EH (cell line): ENCODE measurements around the gene SPINK6.

Experiments
- DNase-seq: peaks from one replicate; pipeline ENCODE4 v3.0.0-alpha.2; 2015; ENCODE audit warnings: low read depth

SPINK6 gene

GRCh38 chr5:148202531-148203203 is at the start of gene SPINK6:
SPINK6 (plus strand) TSS chr5:148203042; CDS start chr5:148203097, 55 bp downstream.
- DNase-seq, result no peak

GRCh38 chr5:148156609-148157008 is 46.2 kb upstream of the SPINK6 start:
- DNase-seq, result no peak

GRCh38 chr5:148162038-148162437 is 40.8 kb upstream of the SPINK6 start:
- DNase-seq, result no peak

- no peak for DNase-seq
Measured at GRCh38 chr5:148163345-148163744, 39.5 kb upstream of the SPINK6 start.

GRCh38 chr5:148166550-148167283 is 36.1 kb upstream of the SPINK6 start:
- DNase-seq, result no peak

- no peak for DNase-seq
Measured at GRCh38 chr5:148168246-148168645, 34.6 kb upstream of the SPINK6 start, which contains the start of gene SPINK14. SPINK14 (plus strand) TSS chr5:148168546; CDS start chr5:148169733, 1,187 bp downstream.

GRCh38 chr5:148172377-148172776 is 30.5 kb upstream of the SPINK6 start:
- DNase-seq, result no peak

GRCh38 chr5:148176480-148176879 is 26.4 kb upstream of the SPINK6 start:
- DNase-seq, result no peak

- no peak for DNase-seq
Measured at GRCh38 chr5:148177207-148177606, 25.6 kb upstream of the SPINK6 start.

- DNase-seq, result peak; percentile 58
Measured at GRCh38 chr5:148179234-148179824, 23.5 kb upstream of the SPINK6 start.

GRCh38 chr5:148186248-148187003 is 16.4 kb upstream of the SPINK6 start:
- peak; percentile 8 for DNase-seq

GRCh38 chr5:148191010-148191409 is 11.8 kb upstream of the SPINK6 start:
- no peak for DNase-seq

GRCh38 chr5:148193202-148193601 is 9.6 kb upstream of the SPINK6 start:
- DNase-seq, result no peak

- DNase-seq, result no peak
Measured at GRCh38 chr5:148201151-148201550, 1.7 kb upstream of the SPINK6 start.

- DNase-seq, result no peak
Measured at GRCh38 chr5:148205044-148205806, 2.4 kb downstream of the SPINK6 start.

- no peak for DNase-seq
Measured at GRCh38 chr5:148205865-148206264, 3.0 kb downstream of the SPINK6 start.

GRCh38 chr5:148206620-148207019 is 3.8 kb downstream of the SPINK6 start:
- DNase-seq, result no peak

GRCh38 chr5:148208226-148208625 is 5.4 kb downstream of the SPINK6 start:
- no peak for DNase-seq

GRCh38 chr5:148209151-148209770 is 6.4 kb downstream of the SPINK6 start:
- DNase-seq, result no peak

- no peak for DNase-seq
Measured at GRCh38 chr5:148214665-148215185, 11.9 kb downstream of the SPINK6 start.

- no peak for DNase-seq
Measured at GRCh38 chr5:148221508-148221907, 18.7 kb downstream of the SPINK6 start.
